GM23248 (cell line): Measurements from ENCODE around the gene HADHA.

Experiments
- EZH2 ChIP-seq: fragments of 200-600 bp; sonication (generic); IDR thresholded peaks from 2 replicates; pipeline ENCODE4 v1.6.1; 2018; ENCODE audit warnings: antibody characterized with exemption, mild to moderate bottlenecking; ENCODE audit not compliant: insufficient read depth, poor library complexity, severe bottlenecking
- EZH2phosphoT487 ChIP-seq: fragments of 200-600 bp; sonication (generic); IDR thresholded peaks from 2 replicates; pipeline ENCODE4 v1.6.1; 2018; ENCODE audit warnings: antibody characterized with exemption, moderate library complexity, mild to moderate bottlenecking, low read depth; ENCODE audit not compliant: insufficient read depth

DNA sequence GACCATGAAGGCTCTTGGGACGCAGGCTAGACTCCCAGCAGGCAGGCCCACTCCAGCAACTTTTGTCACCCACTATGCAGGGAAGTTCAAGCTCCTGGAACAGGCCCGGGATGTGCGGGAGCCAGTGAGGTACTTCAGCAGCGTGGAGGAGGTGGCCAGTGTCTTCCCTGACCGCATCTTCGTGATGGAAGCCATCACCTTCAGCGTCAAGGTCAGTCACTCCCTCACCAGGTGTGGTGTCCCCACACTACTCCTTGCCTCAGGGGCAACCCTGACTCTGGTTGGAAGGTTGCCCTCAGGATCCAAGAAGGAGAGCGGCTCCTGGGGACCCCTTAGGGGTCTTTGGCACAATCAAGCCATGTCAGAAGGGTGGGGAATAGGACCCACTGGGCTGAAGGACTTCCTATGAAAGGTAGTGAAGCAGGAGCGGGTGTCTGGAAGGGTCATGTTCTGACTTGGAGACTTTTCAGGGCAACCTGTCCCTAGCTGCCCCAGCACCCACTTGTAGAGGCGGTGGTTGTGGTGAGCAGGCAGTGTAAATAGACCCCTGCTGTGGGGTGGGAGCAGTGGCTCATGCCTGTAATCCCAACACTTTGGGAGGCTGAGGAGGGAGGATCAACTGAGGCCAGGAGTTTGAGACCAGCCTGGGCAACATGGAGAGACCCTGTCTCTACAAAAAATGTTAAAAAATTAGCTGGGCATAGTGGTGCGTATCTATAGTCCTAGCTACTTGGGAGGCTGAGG lies 61.4 kb downstream of the HADHA start:
- TF ChIP-seq EZH2: no peak
- no peak for TF ChIP-seq EZH2phosphoT487
